Measurements from ENCODE around the gene LRBA. TPM values are rescaled to one million over a fixed set of nuclear protein-coding genes. Genes with fewer than 3 reads are reported as not detected.
A peak's percentile ranks its signal among the peaks of the same experiment; 100 is the strongest.
"Not testable (repeated sequence)": the region's sequence is repeated elsewhere in the genome, so short reads cannot be mapped to it uniquely, and the experiment has no call there.

Gene LRBA, protein sequence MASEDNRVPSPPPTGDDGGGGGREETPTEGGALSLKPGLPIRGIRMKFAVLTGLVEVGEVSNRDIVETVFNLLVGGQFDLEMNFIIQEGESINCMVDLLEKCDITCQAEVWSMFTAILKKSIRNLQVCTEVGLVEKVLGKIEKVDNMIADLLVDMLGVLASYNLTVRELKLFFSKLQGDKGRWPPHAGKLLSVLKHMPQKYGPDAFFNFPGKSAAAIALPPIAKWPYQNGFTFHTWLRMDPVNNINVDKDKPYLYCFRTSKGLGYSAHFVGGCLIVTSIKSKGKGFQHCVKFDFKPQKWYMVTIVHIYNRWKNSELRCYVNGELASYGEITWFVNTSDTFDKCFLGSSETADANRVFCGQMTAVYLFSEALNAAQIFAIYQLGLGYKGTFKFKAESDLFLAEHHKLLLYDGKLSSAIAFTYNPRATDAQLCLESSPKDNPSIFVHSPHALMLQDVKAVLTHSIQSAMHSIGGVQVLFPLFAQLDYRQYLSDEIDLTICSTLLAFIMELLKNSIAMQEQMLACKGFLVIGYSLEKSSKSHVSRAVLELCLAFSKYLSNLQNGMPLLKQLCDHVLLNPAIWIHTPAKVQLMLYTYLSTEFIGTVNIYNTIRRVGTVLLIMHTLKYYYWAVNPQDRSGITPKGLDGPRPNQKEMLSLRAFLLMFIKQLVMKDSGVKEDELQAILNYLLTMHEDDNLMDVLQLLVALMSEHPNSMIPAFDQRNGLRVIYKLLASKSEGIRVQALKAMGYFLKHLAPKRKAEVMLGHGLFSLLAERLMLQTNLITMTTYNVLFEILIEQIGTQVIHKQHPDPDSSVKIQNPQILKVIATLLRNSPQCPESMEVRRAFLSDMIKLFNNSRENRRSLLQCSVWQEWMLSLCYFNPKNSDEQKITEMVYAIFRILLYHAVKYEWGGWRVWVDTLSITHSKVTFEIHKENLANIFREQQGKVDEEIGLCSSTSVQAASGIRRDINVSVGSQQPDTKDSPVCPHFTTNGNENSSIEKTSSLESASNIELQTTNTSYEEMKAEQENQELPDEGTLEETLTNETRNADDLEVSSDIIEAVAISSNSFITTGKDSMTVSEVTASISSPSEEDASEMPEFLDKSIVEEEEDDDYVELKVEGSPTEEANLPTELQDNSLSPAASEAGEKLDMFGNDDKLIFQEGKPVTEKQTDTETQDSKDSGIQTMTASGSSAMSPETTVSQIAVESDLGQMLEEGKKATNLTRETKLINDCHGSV (N-terminal part only)
- total RNA-seq: 93.1 TPM

DNA sequence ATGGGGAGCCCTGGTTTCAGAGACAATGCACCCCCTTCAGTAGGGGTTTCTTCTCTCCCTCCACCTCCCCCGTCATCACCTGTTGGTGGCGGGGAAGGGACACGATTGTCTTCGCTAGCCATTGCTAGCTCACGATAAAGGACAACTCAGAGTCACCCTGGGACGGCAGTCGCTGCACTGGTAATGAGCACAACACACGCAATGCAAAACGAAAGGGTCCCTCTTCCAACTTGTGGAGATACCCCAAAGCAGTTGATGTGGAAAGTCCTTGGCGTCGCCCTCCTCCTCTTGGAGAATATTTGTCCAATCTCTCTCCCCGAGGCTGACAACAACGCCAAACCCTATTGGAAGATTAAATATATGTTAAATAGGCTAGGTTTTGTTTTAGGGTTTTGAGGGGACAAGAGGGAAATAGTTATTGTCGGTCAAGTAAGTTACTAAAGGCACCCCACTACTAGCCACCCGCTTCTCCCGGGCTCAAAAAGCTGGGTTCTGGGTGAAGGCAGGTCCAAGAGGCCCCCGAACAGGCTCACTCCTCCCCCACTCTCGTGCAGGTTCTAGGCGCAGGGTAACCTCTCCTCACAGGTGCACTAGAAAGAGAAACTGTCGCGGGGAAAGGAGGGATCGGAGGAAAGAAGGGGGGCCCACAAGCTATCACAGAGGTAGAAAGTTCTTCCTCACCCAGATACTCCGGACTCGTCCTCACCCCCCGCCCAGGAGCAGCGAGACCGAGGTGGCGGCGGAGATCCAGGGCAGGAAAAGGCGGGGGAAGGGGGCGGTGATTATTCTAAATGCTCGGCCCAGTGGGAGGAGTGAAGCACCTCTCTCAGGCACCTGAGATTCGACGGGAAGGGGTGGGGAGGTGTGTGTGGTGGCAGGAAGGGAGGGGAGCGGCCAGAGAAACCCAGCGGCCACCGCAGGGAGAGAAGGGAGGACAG, at the start of gene LRBA:
TSS of gene LRBA (minus strand) at position 764 of the 938 bp plus-strand sequence. CDS start at position 122, 642 bp downstream.
- peak; percentile 89 for DNase-seq (ENCODE audit: low spot score)

DNA sequence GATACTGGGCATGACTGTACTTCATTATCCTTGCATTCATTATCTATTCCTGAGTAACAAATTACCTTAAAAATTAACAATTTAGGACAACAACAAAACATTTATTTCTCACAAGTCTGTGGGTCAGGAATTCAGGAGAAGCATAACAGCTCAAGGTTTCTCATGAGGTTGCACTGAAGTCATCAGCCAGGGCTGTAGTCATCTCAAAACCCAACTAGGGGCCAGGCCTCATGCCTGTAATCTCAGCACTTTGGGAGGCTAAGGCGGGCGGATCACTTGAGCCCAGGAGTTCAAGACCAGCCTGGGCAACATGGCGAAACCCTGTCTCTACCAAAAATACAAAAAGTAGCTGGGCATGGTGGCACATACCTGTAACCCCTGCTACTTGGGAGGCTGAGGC, 48.1 kb upstream of the LRBA start:
- not testable (repeated sequence) for DNase-seq (ENCODE audit: low spot score)

DNA sequence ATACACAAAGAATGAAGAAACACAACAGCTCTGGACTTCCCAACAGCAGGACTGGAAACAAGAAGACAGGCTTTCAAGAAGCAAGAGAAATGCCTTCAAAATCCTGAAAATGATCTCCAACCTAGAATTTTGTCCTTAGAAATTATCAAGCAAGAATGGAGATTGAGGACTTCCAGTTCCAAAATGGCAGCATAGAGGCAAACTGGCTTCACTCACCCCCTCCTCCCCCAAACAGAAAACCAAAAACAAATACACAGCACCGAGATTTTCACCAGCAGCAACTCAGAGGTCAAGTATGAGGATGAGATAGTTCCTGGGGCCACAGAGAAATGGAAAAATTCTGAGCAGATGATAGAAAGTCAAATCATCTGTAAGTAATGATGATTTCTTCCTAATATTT, 40.5 kb upstream of the LRBA start:
- DNase-seq (ENCODE audit: low spot score): no peak

DNA sequence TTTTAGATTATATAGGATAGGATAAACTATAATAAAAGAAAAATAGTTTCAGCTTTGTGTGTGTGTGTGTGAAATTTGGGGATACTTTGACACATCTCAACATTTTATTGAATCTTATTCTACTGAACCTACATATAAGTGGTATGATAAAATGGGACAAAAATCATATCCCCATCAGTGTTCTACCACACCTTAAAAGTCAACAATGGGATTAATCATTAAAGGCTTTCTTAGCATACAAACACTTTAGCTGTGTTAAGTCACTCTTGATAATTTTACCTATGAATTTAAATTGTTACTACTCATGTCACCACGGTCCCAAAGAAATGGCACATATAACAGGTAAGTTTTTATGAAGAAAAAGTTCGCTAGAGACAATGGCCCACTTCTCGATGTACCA, 37.7 kb upstream of the LRBA start:
- no peak for DNase-seq (ENCODE audit: low spot score)

DNA sequence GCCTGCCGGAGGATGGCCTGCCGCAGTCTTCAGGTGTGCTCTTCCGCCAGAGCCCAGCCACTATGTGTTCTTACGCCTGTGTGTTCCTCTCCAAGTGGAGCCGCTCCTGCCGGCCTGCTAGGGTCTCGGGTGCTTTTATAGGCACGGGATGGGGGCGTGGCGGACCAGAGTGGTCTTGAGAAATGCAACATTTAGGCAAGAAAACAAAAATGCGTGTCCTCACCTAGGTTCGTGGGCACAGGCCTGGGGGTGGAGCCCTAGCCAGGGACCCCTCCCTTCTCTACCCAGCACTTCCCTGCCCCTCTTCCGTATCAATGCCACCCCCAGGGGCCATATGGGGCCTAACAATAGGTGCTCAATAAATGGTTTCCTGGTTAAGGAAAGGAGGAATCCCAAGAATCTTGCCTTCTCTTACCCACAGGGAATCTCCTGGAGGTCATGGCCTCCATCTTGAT, 34.4 kb upstream of the LRBA start:
- DNase-seq (ENCODE audit: low spot score): no peak

DNA sequence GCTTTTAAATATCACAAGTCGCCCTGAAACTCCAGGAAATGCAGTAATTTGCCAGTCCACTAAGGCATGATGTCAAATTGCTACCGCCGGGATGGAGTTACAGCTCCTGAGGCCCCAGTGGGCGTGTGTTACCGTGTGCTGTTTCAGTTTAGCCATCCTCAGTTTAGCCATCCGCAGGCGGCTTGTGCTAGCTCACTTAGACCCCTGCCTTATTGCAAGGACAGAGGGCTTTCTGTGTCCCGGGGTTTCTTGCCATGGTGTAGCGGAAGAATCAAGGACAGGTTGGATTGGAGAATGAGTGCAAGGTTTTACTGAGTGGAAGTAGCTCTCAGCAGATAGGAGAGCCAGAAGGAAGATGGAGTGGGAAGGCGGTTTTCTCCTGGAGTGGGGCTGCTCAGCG, 33.8 kb upstream of the LRBA start:
- DNase-seq (ENCODE audit: low spot score): no peak

DNA sequence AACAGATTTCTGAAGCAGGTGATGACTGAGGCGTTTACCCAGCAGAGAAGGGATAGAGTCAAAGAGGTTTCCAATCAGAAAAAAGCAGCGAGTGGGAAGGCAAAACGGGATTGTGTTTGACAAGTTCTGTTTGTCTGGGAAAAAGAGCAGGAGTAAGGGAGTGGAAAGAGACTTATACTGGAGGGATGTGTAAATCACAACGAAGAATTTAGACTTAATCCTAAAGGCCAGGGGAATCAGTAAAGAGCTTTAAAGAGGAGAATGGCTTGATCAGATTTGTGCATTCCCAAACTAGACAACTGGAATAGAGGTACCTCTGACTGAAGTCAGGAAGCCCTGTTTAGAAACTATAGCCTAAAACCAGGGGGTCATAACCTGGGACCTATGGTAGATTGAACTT, 31.5 kb upstream of the LRBA start:
- no peak for DNase-seq (ENCODE audit: low spot score)

DNA sequence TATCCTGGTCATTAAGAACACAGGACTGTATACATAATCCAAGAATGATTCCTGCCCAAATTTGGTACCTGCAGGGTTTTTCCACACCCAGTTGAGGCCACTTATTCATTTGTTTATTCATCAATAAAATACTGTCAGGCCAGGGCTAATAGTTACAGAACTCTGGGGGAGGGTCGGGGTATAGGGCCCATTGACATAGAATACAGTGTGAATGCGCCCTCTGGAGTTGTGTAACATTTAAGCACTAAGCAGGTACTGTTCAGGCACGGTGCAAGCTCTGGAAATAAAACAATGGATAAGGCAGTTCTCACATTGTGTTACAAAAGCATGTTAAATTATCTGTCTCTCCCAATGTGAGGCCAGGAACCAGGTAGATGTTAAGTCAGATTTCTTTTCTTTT, 30.8 kb upstream of the LRBA start:
- no peak for DNase-seq (ENCODE audit: low spot score)

DNA sequence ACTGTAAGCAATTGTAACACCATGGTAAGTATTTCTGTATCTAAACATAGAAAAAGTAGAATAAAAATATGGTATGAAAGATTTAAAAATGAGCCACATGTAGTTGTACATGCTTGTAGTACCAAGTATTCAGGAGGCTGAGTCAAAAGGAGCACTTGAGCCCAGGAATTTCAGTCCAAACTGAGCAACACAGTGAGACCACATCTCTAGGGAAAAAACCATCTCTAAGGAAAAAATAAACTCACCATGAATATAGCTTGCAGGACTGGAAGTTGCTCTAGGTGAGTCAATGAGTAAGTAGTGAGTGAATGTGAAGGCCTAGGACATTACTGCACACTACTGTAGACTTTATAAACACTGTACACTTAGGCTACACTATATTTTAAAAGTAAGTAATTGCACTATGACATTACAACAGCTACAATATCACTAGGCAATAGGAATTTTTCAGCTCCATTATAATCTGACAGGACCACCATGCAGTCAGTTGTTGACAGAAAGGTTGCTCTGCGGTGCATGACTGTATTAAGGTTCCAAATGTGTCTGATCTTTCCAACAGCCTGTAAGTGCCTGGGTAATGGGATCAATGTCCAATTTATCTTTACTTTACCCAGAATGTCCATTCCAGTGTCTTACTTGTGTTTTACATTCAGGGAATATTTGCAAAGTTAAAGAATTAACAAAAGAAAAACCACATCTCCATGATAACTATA, 28.9 kb upstream of the LRBA start:
- no peak for DNase-seq (ENCODE audit: low spot score)

DNA sequence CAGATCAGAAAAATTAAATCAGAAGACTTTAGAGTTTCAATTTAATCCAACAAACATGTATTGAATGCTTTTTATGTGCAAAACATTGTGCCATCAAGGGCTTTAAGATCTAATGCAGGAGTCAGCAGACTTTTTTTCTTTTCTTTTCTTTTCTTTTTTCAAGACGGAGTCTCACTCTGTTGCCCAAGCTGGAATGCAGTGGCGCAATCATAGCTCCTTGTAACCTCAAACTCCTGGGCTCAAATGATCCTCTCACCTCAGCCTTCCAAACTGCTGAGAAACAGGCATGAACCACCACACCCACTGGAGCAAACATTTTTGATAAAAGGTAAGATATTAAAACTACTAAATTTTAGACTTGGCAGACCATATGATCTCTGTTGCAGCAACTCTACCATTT, 24.6 kb upstream of the LRBA start:
- no peak for DNase-seq (ENCODE audit: low spot score)

DNA sequence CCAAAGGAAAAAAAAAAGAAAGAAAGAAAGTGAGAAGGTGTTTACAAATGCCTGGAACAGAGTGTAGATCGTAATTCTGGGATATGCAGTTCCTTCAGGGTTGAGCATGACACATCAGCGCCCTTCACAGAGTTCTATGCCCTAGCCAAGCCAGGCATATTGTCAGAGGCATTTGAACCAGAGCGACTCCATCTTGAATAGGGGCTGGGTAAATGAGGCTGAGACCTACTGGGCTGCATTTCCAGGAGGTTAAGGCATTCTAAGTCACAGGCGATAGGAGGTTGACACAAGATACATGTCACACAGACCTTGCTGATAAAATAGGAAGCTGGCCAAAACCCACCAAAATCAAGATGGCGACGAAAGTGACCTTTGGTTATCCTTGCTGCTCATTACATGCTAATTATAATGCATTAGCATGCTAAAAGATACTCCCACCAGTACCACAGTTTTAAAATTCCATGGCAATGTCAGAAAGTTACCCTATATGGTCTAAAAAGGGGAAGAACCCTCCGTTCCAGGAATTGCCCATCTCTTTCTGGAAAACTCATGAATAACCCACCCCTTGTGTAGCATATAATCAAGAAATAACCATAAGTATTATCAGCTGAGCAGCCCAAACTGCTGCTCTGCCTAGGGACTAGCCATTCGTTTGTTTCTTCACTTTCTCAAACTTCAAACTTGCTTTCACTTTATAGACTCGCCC, 23.5 kb upstream of the LRBA start:
- DNase-seq (ENCODE audit: low spot score): peak; percentile 8

DNA sequence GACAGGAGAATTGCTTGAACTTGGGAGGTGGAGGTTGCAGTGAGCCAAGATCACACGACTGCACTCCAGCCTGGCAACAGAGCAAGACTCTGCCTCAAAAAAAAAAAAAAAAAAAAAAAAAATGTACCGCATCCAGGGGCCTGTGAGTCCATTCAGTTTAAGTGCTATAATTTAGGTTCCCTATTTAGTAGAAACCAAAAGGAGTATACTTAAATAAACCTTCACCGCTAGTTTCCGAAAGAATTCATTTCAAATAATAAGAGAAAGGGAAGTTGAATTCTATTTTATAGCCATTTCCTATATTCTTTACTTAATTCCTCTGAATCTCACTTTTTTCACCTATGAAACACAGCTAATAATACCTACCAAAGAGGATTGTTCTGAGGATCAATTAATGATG, 20.8 kb upstream of the LRBA start:
- DNase-seq (ENCODE audit: low spot score): no peak

DNA sequence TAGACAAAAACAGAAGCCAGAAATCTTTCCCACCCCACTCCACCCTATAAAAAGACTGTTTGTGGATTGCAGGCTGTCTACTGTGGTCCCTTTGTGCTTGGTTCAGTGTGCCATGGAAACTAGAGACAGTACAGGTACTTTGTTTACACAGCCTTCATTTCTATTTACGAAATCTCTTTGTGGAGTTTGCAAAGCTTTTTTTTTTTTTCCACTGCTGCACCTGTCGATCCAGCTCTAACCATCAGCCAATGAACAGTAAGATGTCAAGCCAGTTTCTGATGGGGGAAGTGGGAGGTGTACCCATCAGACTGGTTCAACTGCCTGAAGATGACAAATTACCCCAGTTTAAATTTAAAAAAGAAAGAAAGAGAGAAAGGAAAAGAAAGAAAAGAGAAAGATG, 20.2 kb upstream of the LRBA start:
- DNase-seq (ENCODE audit: low spot score): peak; percentile 57

DNA sequence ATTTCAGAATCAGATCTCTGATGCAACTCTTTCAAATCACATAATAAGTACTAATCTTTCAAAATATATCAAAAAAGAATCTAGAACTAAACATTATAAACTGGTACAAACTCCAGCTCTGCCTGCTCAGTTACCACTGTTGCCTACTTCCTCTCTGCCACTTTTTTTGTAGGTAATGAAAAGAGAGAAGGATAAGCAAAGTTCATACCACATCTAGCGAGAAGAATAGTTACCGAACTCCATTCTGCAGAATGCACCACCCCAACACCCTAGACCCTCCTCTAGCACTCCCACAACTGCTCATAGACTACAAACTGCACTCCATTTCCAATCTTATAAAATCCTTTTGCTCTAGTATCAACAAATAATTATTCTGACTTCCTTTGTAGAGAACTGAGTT, 19.7 kb upstream of the LRBA start:
- DNase-seq (ENCODE audit: low spot score): no peak

DNA sequence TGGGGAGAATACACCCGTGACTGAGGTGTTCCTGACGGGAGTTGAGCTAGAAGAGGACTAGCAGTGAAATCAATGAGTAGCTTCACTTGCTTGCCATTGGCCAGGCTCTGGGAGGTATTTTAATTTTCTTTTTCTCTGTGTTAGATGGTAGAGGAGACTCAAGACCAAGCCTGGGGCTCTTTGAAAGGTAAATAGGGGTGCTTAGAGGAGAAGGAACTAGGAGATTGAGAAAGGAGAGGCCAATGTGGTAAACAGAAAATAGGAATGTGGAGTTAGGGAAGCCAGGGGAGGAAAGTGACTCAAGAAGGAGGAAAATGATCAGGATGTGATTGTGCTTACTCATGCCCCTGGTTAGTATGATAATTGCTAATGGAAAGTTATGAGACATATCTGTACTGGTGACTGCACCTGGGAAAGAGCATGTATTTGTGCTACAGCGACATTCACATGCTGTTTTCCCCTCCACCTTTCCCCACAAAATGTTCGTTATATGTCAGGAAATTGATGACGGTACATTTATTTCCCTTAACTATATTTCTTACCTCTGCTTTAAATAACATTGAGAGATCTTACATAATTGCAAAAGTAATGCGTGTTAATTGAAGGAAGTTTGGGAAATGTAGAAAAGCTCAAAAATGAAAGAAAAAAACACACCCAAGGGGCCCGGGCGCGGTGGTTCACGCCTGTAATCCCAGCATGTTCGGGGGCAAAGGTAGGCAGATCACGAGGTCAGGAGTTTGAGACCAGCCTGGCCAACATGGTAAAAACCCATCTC, 16.9 kb upstream of the LRBA start:
- no peak for DNase-seq (ENCODE audit: low spot score)

DNA sequence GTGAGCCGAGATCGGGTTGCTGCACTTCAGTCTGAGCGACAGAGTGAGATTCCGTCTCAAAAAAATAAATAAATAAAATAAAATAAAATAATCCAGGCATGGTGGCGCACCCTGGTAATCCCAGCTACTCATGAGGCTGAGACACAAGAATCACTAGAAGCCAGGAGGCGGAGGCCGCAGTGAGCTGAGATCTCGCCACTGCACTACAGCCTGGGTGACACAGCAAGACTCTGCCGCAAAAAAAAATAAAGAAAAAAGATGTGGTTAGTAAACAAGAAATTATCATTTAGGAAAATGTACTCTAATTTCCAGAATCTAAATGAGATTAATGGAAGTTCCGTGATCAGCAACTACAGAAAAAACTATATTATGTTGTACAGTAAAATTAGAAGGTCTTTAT, 14.5 kb upstream of the LRBA start:
- no peak for DNase-seq (ENCODE audit: low spot score)

DNA sequence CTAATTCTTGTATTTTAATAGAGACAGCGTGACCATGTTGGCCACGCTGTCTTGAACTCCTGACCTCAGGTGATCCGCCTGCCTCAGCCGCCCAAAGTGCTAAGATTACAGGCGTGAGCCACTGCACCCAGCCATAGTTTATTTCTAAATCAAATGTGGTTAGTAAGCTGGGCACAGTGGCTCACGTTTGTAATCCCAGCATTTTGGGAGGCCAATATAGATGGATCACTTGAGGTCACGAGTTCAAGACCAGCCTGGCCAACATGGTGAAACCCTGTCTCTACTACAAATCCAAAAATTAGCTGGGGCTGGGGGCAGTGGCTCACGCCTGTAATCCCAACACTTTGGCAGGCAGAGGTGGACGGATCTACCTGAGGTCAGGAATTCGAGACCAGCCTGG, 13.9 kb upstream of the LRBA start:
- not testable (repeated sequence) for DNase-seq (ENCODE audit: low spot score)

DNA sequence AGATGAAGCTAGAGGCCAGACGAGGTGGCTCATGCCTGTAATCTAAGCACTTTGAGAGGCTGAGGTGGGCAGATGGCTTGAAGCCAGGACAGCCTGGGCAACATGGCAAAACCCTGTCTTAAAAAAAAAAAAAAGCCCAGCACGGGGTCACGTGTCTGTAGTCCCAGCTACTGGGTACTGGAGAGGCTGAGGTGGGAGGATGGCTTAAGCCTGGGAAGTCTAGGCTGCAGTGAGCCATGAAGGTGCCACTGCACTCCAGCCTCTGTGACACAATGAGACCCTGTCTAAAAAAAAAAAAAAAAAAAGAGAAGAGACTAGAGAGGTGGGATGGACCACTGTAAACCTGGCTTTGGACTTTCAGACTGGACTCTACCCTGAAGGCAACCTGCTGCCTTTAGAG, 10.7 kb upstream of the LRBA start:
- DNase-seq (ENCODE audit: low spot score): no peak

DNA sequence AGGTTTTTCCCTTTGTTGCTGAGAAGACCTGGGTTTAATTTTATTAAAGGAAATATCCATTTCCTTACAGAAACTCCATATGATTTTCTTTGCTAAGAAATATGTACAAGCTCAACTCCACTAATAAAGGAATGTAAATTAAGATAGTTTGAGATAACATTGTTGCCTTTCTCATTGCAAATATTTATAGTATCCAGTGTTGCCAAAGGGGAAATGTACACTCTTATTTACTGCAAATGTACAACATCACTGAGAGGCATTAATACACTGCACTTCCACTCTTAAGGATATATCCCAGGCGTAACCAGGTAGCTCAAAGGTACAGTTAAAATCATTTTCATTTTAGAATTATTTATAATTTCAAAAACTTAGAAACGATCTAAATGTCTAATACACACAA, 7.5 kb upstream of the LRBA start:
- DNase-seq (ENCODE audit: low spot score): no peak
